Body of pancreas (tissue), 4 donors: ENCODE results near the gene YEATS4. TPM values are rescaled to one million over a fixed set of nuclear protein-coding genes. Genes with fewer than 3 reads are reported as not detected.

ENCODE experiments used
- ATAC-seq: fragments of 150-250 bp; one replicate; pipeline ENCODE4 v1.9.1; 2016
- DNase-seq, 4 donors: peaks; one replicate each; pipeline ENCODE4 v3.0.0-alpha.2; 2019
- H3K27ac ChIP-seq, 4 donors: fragments of 200-600 bp; sonication (generic); 1 replicate in 3 of 4; 2 replicates in 1 of 4; pipeline versions ENCODE4 v1.5.1 to v1.6.1; 2016 to 2019; ENCODE audit warnings: mild to moderate bottlenecking in 1 of 4, mixed read lengths in 1 of 4, moderate library complexity in 1 of 4
- H3K27me3 ChIP-seq, 2 donors: fragments of 200-600 bp; sonication (generic); one replicate each; pipeline ENCODE4 v1.6.0; 2016; ENCODE audit warnings: mild to moderate bottlenecking in 1 of 2
- H3K36me3 ChIP-seq, 2 donors: fragments of 200-600 bp; sonication (generic); replicated peaks in 1 of 2; 2 replicates each; pipeline ENCODE4 v1.5.1; 2016; ENCODE audit warnings: low read depth in 2 of 2; ENCODE audit not compliant: insufficient read depth in 1 of 2
- H3K4me1 ChIP-seq: fragments of 200-600 bp; sonication (generic); one replicate; pipeline ENCODE4 v1.6.0; 2016
- H3K4me3 ChIP-seq, 2 donors: fragments of 200-600 bp; sonication (generic); 1 replicate in 1 of 2; 2 replicates in 1 of 2; pipeline ENCODE4 v1.5.1; 2016 to 2019
- H3K9me3 ChIP-seq, 3 donors: fragments of 200-600 bp; sonication (generic); 1 replicate in 2 of 3; 2 replicates in 1 of 3; pipeline ENCODE4 v1.5.1; 2016
- CTCF ChIP-seq, 7 experiments: fragments of 450-650 bp in 4 of 7; fragments of 200-600 bp in 3 of 7; sonication (generic) in 3 of 7; IDR thresholded peaks; one replicate each; pipeline ENCODE4 v1.5.1; 2016 to 2019; ENCODE audit warnings: antibody characterized with exemption in 7 of 7
- POLR2A ChIP-seq, 3 donors: fragments of 450-650 bp; IDR thresholded peaks; one replicate each; pipeline ENCODE4 v1.6.1; 2016; ENCODE audit warnings: antibody characterized with exemption in 3 of 3, mild to moderate bottlenecking in 2 of 3
- WGBS, 2 donors: methylation state at CpG; one replicate each; pipeline ENCODE4 v1.1.5; 2017; 5-methylcytosine and 5-hydroxymethylcytosine counted together
- intact Hi-C: fragments of 100-400 bp; cut with DNase I; formaldehyde crosslinking; loops from one replicate; pipeline ENCODE4 v1.15.1; 2023
- total RNA-seq, 2 donors: library from RNA; depleted of rRNA; stranded (reverse); fragments of >200 nt; gene quantifications; one replicate each; pipeline ENCODE4 v1.1.0, GENCODE V29; 2016

YEATS4 gene
- total RNA-seq, 2 donors from 2014 or later = 14.3 to 15.8 TPM

GRCh38 chr12:69331519-69331908, 28.0 kb upstream of the YEATS4 start:
- H3K4me1 ChIP-seq = peaks cover 38% of the 10 kb centered on the region

GRCh38 chr12:69331909-69332684, 27.4 kb upstream of the YEATS4 start:
- WGBS, 2 donors = 43 to 49% methylated on average over 13 to 20 of the region's 20 CpGs
- H3K27ac ChIP-seq = peak overlapping the region; percentile 87 to 94 (median 88)
- DNase-seq (no peak), ATAC-seq (no peak)
- no peak for TF ChIP-seq CTCF (IDR thresholded peaks at IDR 0.05)
- TF ChIP-seq POLR2A (IDR thresholded peaks at IDR 0.05) = no peak
- H3K27me3 ChIP-seq = no peaks in the 10 kb centered on the region
- no peaks in the 10 kb centered on the region for H3K9me3 ChIP-seq
- peaks cover 43% of the 10 kb centered on the region for H3K4me1 ChIP-seq
- H3K4me3 ChIP-seq = no peak overlapping the region
- intact Hi-C loops = no loop called here
- H3K36me3 ChIP-seq = no peaks in the 10 kb centered on the region

More at GRCh38 chr12:69331519-69331908, 28.0 kb upstream of the YEATS4 start:
- Histone ChIP-seq H3K27ac (peak overlapping the region; percentile 87 to 94 (median 88)), H3K36me3 (no peaks in the 10 kb centered on the region), H3K9me3 (no peaks in the 10 kb centered on the region), H3K27me3 (no peaks in the 10 kb centered on the region), H3K4me3 (peak overlapping the region; percentile 7 to 14)
- DNase-seq = peak in 1 of 4 donors; percentile 32
- ATAC-seq = peak; percentile 39
- TF ChIP-seq CTCF (IDR thresholded peaks at IDR 0.05) (no peak), POLR2A (IDR thresholded peaks at IDR 0.05) (no peak)
- intact Hi-C loops = no loop called here
- 8 to 16% methylated on average over 7 of the region's 7 CpGs for WGBS, 2 donors

GRCh38 chr12:69332815-69333358, 26.7 kb upstream of the YEATS4 start:
- intact Hi-C loops = no loop called here
- Histone ChIP-seq H3K27ac (peak overlapping the region; percentile 87 to 94 (median 88)), H3K9me3 (no peaks in the 10 kb centered on the region), H3K4me1 (peaks cover 51% of the 10 kb centered on the region), H3K4me3 (no peak overlapping the region), H3K36me3 (no peaks in the 10 kb centered on the region), H3K27me3 (no peaks in the 10 kb centered on the region)
- TF ChIP-seq POLR2A (IDR thresholded peaks at IDR 0.05) (peak in 1 of 3 donors; percentile 7), CTCF (IDR thresholded peaks at IDR 0.05) (no peak)
- ATAC-seq (peak; percentile 54), DNase-seq (peak; percentile 51 to 83 (median 75))
- 45 to 52% methylated on average over 6 of the region's 6 CpGs for WGBS, 2 donors

GRCh38 chr12:69334158-69334557, 25.4 kb upstream of the YEATS4 start:
- DNase-seq (no peak), ATAC-seq (no peak)
- Histone ChIP-seq H3K36me3 (no peaks in the 10 kb centered on the region), H3K4me1 (peaks cover 54% of the 10 kb centered on the region), H3K27ac (peak overlapping the region in 2 of 4 donors; percentile 87), H3K4me3 (no peak overlapping the region), H3K27me3 (no peaks in the 10 kb centered on the region), H3K9me3 (no peaks in the 10 kb centered on the region)
- no peak for TF ChIP-seq CTCF (IDR thresholded peaks at IDR 0.05)
- TF ChIP-seq POLR2A (IDR thresholded peaks at IDR 0.05) = no peak
- intact Hi-C loops = no loop called here
